RWPE2 (cell line): Measurements from ENCODE around the gene ARHGEF4.

Experiments used
- ATAC-seq: fragments of 200-7000 bp; cut with Tn5 transposase; 3 replicates; pipeline ENCODE4 v1.9.1; 2021; ENCODE audit warnings: low read depth
- DNase-seq: peaks from one replicate; pipeline ENCODE4 v3.0.0-alpha.2; 2020; ENCODE audit warnings: low spot score
- H3K27ac ChIP-seq: fragments of 450-650 bp; 2 replicates; pipeline ENCODE4 v1.5.1; 2017; ENCODE audit warnings: mild to moderate bottlenecking; ENCODE audit not compliant: poor library complexity, severe bottlenecking
- H3K27me3 ChIP-seq: fragments of 250-450 bp; sonication (Bioruptor Pico); 2 replicates; pipeline ENCODE4 v1.5.1; 2021; ENCODE audit warnings: mild to moderate bottlenecking, moderate library complexity; ENCODE audit not compliant: insufficient read depth, poor library complexity, severe bottlenecking
- H3K36me3 ChIP-seq: fragments of 250-450 bp; sonication (Bioruptor Pico); 2 replicates; pipeline ENCODE4 v1.5.1; 2020; ENCODE audit warnings: low read depth, mild to moderate bottlenecking, moderate library complexity
- H3K4me1 ChIP-seq: fragments of 250-450 bp; sonication (Bioruptor Pico); 2 replicates; pipeline ENCODE4 v1.5.1; 2021; ENCODE audit warnings: mild to moderate bottlenecking, moderate library complexity; ENCODE audit not compliant: insufficient read depth, poor library complexity, severe bottlenecking
- H3K4me3 ChIP-seq: fragments of 250-450 bp; sonication (Bioruptor Pico); 2 replicates; pipeline ENCODE4 v1.5.1; 2021; ENCODE audit warnings: mild to moderate bottlenecking, moderate library complexity; ENCODE audit not compliant: severe bottlenecking
- H3K9me3 ChIP-seq: fragments of 250-450 bp; sonication (Bioruptor Pico); 2 replicates; pipeline ENCODE4 v1.5.1; 2021; ENCODE audit warnings: mild to moderate bottlenecking, moderate library complexity; ENCODE audit not compliant: severe bottlenecking
- CTCF ChIP-seq: fragments of 450-650 bp; IDR thresholded peaks from one replicate; pipeline ENCODE4 v1.5.1; 2017; ENCODE audit warnings: mild to moderate bottlenecking, moderate library complexity; ENCODE audit not compliant: poor library complexity, severe bottlenecking

ARHGEF4 gene

DNA sequence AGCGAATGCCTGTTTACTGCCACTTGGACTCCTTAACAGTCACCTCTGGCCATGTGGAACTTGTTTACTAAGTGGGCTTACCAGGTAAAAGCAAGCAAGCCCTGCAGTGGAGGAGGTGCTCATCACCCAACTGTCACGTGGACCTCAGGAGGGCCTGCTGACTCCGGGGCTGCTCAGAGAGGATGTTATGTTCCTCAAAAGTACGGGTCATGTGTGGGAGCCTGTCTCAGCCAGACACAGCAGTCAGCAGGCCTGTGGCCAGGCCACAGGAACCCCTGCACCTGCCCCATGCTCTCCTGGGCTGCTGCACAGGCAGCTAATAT is 45.1 kb upstream of the ARHGEF4 start:
- Histone ChIP-seq H3K4me1 (no peaks in the 10 kb centered on the region), H3K9me3 (no peaks in the 10 kb centered on the region), H3K27ac (no peak overlapping the region), H3K36me3 (no peaks in the 10 kb centered on the region), H3K27me3 (no peaks in the 10 kb centered on the region), H3K4me3 (no peak overlapping the region)
- no peak for TF ChIP-seq CTCF
- ATAC-seq, result no peak
- no peak for DNase-seq

DNA sequence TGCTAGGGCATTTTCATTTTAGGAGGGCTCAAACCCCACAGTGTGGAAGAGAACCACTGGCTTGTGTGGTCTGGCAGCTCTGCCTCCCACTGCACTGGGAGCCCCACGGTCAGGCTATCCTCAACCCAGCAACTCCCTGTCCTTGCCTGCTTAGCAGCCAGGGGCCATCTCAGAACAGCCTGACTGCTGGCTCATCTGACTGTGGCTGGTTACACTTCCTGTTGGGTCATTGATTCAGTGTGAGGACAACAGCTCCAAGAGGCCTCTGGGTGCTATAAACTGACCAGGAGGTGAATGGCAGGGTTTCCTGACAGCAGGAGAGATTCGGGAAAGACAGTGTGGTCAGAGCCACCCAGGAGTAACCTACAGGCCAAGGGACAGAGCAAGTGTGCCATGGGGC is 41.3 kb upstream of the ARHGEF4 start:
- Histone ChIP-seq H3K4me3 (no peak overlapping the region), H3K9me3 (no peaks in the 10 kb centered on the region), H3K4me1 (no peaks in the 10 kb centered on the region), H3K27ac (no peak overlapping the region), H3K27me3 (no peaks in the 10 kb centered on the region), H3K36me3 (no peaks in the 10 kb centered on the region)
- ATAC-seq (no peak), DNase-seq (no peak)
- no peak for TF ChIP-seq CTCF

DNA sequence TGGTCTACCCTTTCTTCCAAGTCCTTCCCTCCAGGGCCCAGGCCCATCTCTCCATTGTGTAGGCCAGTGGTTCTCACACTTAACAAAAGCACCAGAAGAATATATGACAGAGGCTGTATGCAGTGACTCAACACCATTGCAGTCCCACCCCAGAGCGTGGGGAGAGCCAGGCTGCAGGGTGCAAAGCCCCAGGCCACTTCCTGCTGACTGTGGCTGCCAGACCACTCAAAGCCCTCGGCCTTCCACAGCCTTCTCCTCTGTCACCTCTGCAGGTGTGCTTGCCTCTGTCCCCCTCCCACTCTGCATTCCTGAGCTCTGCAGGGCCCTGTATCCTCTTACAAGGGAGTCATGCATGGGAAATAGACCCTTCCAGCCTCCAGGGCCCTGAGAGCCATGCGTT is 40.4 kb upstream of the ARHGEF4 start:
- Histone ChIP-seq H3K4me3 (no peak overlapping the region), H3K9me3 (no peaks in the 10 kb centered on the region), H3K27me3 (no peaks in the 10 kb centered on the region), H3K36me3 (no peaks in the 10 kb centered on the region), H3K4me1 (no peaks in the 10 kb centered on the region), H3K27ac (no peak overlapping the region)
- no peak for ATAC-seq
- DNase-seq, result no peak
- TF ChIP-seq CTCF, result no peak

- H3K27ac ChIP-seq, result peak overlapping the region; percentile 39
- ATAC-seq (peak; percentile 94), DNase-seq (peak; percentile 93)
- H3K27me3 ChIP-seq, result no peaks in the 10 kb centered on the region
- H3K9me3 ChIP-seq, result no peaks in the 10 kb centered on the region
- peak overlapping the region; percentile 48 for H3K4me3 ChIP-seq
- peak; percentile 98 for TF ChIP-seq CTCF
- no peaks in the 10 kb centered on the region for H3K4me1 ChIP-seq
- no peaks in the 10 kb centered on the region for H3K36me3 ChIP-seq
Measured at GRCh38 chr2:130797493-130798435, 39.0 kb upstream of the ARHGEF4 start.
